ENCODE data around the gene SMCO1. TPM values are rescaled to one million over a fixed set of nuclear protein-coding genes. Genes with fewer than 3 reads are reported as not detected.

SMCO1 gene
- total and polyA plus RNA-seq, 4 donors, result not detected

GRCh38 chr3:196501316-196502044 lies 13.7 kb downstream of the SMCO1 start:
- DNase-seq (peak in 1 of 3 donors; percentile 18), ATAC-seq (ENCODE audit: insufficient read depth, low FRiP score) (no peak)
- no peaks in the 10 kb centered on the region for H3K27me3 ChIP-seq (ENCODE audit: control insufficient read depth in 3 of 3, insufficient read depth in 3 of 3, low read length in 2 of 3)
- H3K27ac ChIP-seq (ENCODE audit: low read depth in 1 of 2, low read length in 1 of 2), result peak overlapping the region; percentile 47 to 75
- peak overlapping the region; percentile 62 for H3K4me3 ChIP-seq
- no peak for TF ChIP-seq CTCF (IDR thresholded peaks at IDR 0.05; ENCODE audit: control extremely low read depth, extremely low read depth)
- WGBS, 2 donors, result 4 to 7% methylated on average over 14 of the region's 14 CpGs
- peak overlapping the region in 1 of 2 donors; percentile 65 for H3K9ac ChIP-seq (ENCODE audit: insufficient read depth in 1 of 2, low read length in 2 of 2)
- H3K36me3 ChIP-seq (ENCODE audit: control insufficient read depth in 4 of 4, insufficient read depth in 4 of 4, low read length in 4 of 4), result peaks cover 0 to 6% (median 5%) of the 10 kb centered on the region in 4 donors
- H3K4me1 ChIP-seq (ENCODE audit: control insufficient read depth in 5 of 5, insufficient read depth in 5 of 5, low read length in 5 of 5), result peaks cover 0 to 15% (median 5%) of the 10 kb centered on the region in 5 donors
- H3K9me3 ChIP-seq (ENCODE audit: control insufficient read depth in 4 of 4, insufficient read depth in 3 of 4, low read length in 3 of 4), result peaks cover 0 to 2% (median under 1%) of the 10 kb centered on the region in 4 donors

DNA sequence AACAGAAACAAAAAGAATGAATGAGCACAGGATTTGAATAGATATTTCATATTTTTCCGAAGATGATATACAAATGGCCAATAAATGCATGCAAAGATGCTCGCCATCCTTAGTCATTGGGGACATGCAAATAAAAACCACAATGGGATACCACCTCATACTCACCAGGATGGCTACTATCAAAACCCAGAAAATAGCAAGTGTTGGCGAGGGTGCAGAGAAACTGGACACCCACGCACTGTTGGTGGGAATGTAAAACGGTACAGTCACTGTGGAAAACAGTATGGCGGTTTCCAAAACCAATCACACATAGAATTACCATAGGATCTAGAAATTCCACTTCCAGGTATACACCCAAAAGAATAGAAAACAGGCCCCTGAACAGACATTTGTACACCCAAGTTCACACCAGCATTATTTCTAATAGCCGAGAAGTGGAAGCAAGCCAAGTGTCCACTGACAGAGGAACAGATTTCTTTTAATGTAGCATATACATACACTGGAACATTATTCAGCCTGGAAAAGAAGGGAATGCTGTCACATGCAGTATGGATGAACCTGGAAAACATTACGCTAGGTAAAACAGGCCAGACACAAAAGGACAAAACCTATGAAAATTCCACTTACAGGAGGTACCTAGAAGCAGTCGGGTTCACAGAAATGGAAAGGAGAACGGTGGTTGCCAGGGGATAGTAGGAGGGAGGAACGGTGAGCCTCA lies 15.2 kb downstream of the SMCO1 start:
- H3K27me3 ChIP-seq (ENCODE audit: control insufficient read depth in 3 of 3, insufficient read depth in 3 of 3, low read length in 2 of 3), result no peaks in the 10 kb centered on the region
- H3K4me1 ChIP-seq (ENCODE audit: control insufficient read depth in 5 of 5, insufficient read depth in 5 of 5, low read length in 5 of 5), result peaks cover 0 to 16% (median 5%) of the 10 kb centered on the region in 5 donors
- DNase-seq (no peak), ATAC-seq (ENCODE audit: insufficient read depth, low FRiP score) (no peak)
- WGBS, 2 donors, result 71 to 78% methylated on average over 11 of the region's 11 CpGs
- peaks cover 0 to 10% (median 7%) of the 10 kb centered on the region in 4 donors for H3K36me3 ChIP-seq (ENCODE audit: control insufficient read depth in 4 of 4, insufficient read depth in 4 of 4, low read length in 4 of 4)
- H3K27ac ChIP-seq (ENCODE audit: low read depth in 1 of 2, low read length in 1 of 2), result peak overlapping the region; percentile 45 to 77
- peak overlapping the region; percentile 44 for H3K4me3 ChIP-seq
- H3K9ac ChIP-seq (ENCODE audit: insufficient read depth in 1 of 2, low read length in 2 of 2), result peak overlapping the region in 1 of 2 donors; percentile 56
- no peak for TF ChIP-seq CTCF (IDR thresholded peaks at IDR 0.05; ENCODE audit: control extremely low read depth, extremely low read depth)
- H3K9me3 ChIP-seq (ENCODE audit: control insufficient read depth in 4 of 4, insufficient read depth in 3 of 4, low read length in 3 of 4), result no peaks in the 10 kb centered on the region

DNA sequence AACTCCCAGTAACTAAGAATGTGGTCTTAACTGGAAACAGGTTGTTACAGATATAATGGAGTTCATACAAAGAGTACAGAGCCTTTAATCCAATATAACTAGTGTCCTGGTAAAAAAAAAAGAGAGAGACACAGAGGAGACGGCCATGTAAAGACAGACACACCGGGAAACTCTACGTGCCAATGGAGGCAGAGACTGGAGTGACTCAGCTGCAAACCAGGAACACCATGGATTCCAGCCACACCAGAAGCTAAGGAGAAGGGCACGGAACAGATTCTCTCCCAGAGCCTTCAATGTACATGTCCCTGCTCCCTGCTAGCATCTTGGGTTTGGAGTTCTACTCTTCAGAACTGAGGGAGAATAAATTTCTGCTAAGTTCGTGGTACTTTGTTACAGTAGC lies 16.1 kb downstream of the SMCO1 start:
- TF ChIP-seq CTCF (IDR thresholded peaks at IDR 0.05; ENCODE audit: control extremely low read depth, extremely low read depth), result no peak
- peaks cover 0 to 16% (median 5%) of the 10 kb centered on the region in 5 donors for H3K4me1 ChIP-seq (ENCODE audit: control insufficient read depth in 5 of 5, insufficient read depth in 5 of 5, low read length in 5 of 5)
- H3K4me3 ChIP-seq, result no peak overlapping the region
- H3K27ac ChIP-seq (ENCODE audit: low read depth in 1 of 2, low read length in 1 of 2), result peak overlapping the region in 1 of 2 donors; percentile 49
- ATAC-seq (ENCODE audit: insufficient read depth, low FRiP score) (no peak), DNase-seq (no peak)
- H3K27me3 ChIP-seq (ENCODE audit: control insufficient read depth in 3 of 3, insufficient read depth in 3 of 3, low read length in 2 of 3), result no peaks in the 10 kb centered on the region
- peaks cover 0 to 10% (median 8%) of the 10 kb centered on the region in 4 donors for H3K36me3 ChIP-seq (ENCODE audit: control insufficient read depth in 4 of 4, insufficient read depth in 4 of 4, low read length in 4 of 4)
- 88 to 93% methylated on average over 5 of the region's 5 CpGs for WGBS, 2 donors
- no peak overlapping the region for H3K9ac ChIP-seq (ENCODE audit: insufficient read depth in 1 of 2, low read length in 2 of 2)
- H3K9me3 ChIP-seq (ENCODE audit: control insufficient read depth in 4 of 4, insufficient read depth in 3 of 4, low read length in 3 of 4), result no peaks in the 10 kb centered on the region
